HUDEP-2 (cell line): ENCODE measurements around the gene TRIM13.
"Not testable (repeated sequence)": the region's sequence is repeated elsewhere in the genome, so short reads cannot be mapped to it uniquely, and the experiment has no call there.

Source experiments
- DNase-seq, 76 experiments: peaks; one replicate each; lab custom pipeline; 2025; ENCODE audit not compliant: unreplicated experiment in 76 of 76; lab: John Stamatoyannopoulos, UW

TRIM13 gene

GRCh38 chr13:50055454-50055853 lies 58.6 kb downstream of the TRIM13 start:
- no peak for DNase-seq

GRCh38 chr13:50060718-50061117 lies 63.9 kb downstream of the TRIM13 start:
- no peak for DNase-seq

- not testable (repeated sequence) for DNase-seq
Measured at GRCh38 chr13:50062336-50062735, 65.5 kb downstream of the TRIM13 start.

GRCh38 chr13:50065712-50066111 lies 68.9 kb downstream of the TRIM13 start:
- DNase-seq, result no peak
